HepG2 (cell line): ENCODE data around the gene DNLZ. TPM values are rescaled to one million over a fixed set of nuclear protein-coding genes. Genes with fewer than 3 reads are reported as not detected.

Experiments used
- GTF3A ChIP-seq: sonication (generic); formaldehyde crosslinking; conservative IDR thresholded peaks from 2 replicates; pipeline ENCODE4 v1.4.0; 2020; ENCODE audit warnings: mild to moderate bottlenecking, missing genetic modification reagents
- KAT2B ChIP-seq: fragments of 150-350 bp; IDR thresholded peaks from 2 replicates; pipeline ENCODE4 v1.6.1; 2014; ENCODE audit warnings: low read depth, low read length, borderline replicate concordance
- LBX2 ChIP-seq: sonication (generic); formaldehyde crosslinking; IDR thresholded peaks from 2 replicates; pipeline ENCODE4 v1.5.0; 2020; ENCODE audit warnings: missing genetic modification reagents, mild to moderate bottlenecking, borderline replicate concordance
- MXI1 ChIP-seq: IDR thresholded peaks from 3 replicates; pipeline ENCODE4 v1.6.1; 2012; ENCODE audit warnings: low read depth, low read length, inconsistent platforms, borderline replicate concordance
- REL ChIP-seq: sonication (generic); formaldehyde crosslinking; conservative IDR thresholded peaks from 2 replicates; pipeline ENCODE4 v1.8.0; 2022; ENCODE audit warnings: mild to moderate bottlenecking, missing genetic modification reagents, moderate library complexity
- SIN3A ChIP-seq: IDR thresholded peaks from 2 replicates; pipeline ENCODE4 v1.6.1; 2011; ENCODE audit warnings: low read depth, mild to moderate bottlenecking, control low read depth, low read length, borderline replicate concordance
- TEAD2 ChIP-seq: sonication (generic); formaldehyde crosslinking; IDR thresholded peaks from 2 replicates; pipeline ENCODE4 v1.9.0; 2021; ENCODE audit warnings: missing genetic modification reagents
- TEF ChIP-seq: sonication (generic); formaldehyde crosslinking; IDR thresholded peaks from 2 replicates; pipeline ENCODE4 v1.5.0; 2020; ENCODE audit warnings: missing genetic modification reagents
- ZFP36L1 ChIP-seq: sonication (generic); formaldehyde crosslinking; IDR thresholded peaks from 2 replicates; pipeline ENCODE4 v1.8.0; 2022; ENCODE audit warnings: mild to moderate bottlenecking, missing genetic modification reagents, moderate library complexity
- ZNF224 ChIP-seq: sonication (generic); formaldehyde crosslinking; IDR thresholded peaks from 2 replicates; pipeline ENCODE4 v1.5.0; 2020; ENCODE audit warnings: mild to moderate bottlenecking, missing genetic modification reagents
- ZNF616 ChIP-seq: sonication (generic); formaldehyde crosslinking; IDR thresholded peaks from 2 replicates; pipeline ENCODE4 v1.5.0; 2020; ENCODE audit warnings: low read depth, mild to moderate bottlenecking, missing genetic modification reagents
- ZNF761 ChIP-seq: sonication (generic); formaldehyde crosslinking; conservative IDR thresholded peaks from 2 replicates; pipeline ENCODE4 v1.4.0; 2020; ENCODE audit warnings: mild to moderate bottlenecking, missing genetic modification reagents
- ZSCAN12 ChIP-seq: sonication (generic); formaldehyde crosslinking; IDR thresholded peaks from 2 replicates; pipeline ENCODE4 v1.9.0; 2021; ENCODE audit warnings: mild to moderate bottlenecking, missing genetic modification reagents
- polyA plus RNA-seq, 8 experiments: library from polyadenylated mRNA; depleted of rRNA in 3 of 8; stranded (reverse) in 7 of 8; unstranded in 1 of 8; fragments of >200 nt; fragmentation: Illumina TruSeq in 4 of 8; extraction: Trizol in 4 of 8; gene quantifications; 2 replicates each; pipeline versions ENCODE4 v1.2.1 to v1.2.3, GENCODE V29; 2011 to 2016; ENCODE audit warnings: low read depth in 4 of 8, missing spikeins in 1 of 8, mixed read lengths in 1 of 8; ENCODE audit not compliant: insufficient read depth in 1 of 8
- total RNA-seq, 5 experiments: library from RNA; depleted of rRNA; stranded (reverse); fragments of >200 nt; fragmentation: Illumina TruSeq; extraction: Trizol; gene quantifications; 2 replicates each; pipeline ENCODE4 v1.2.3, GENCODE V29; 2016; ENCODE audit warnings: low read depth in 1 of 5
- TF ChIP-seq, protein P1 (sequence below): IDR thresholded peaks from 2 replicates; pipeline ENCODE4 v1.6.1; 2018; ENCODE audit warnings: missing genetic modification reagents, mild to moderate bottlenecking, missing compliant biosample characterization
- TF ChIP-seq, protein P2 (sequence below): sonication (generic); formaldehyde crosslinking; IDR thresholded peaks from 2 replicates; pipeline ENCODE4 v1.5.1; 2020; ENCODE audit warnings: mild to moderate bottlenecking, missing genetic modification reagents, borderline replicate concordance
- TF ChIP-seq, protein P3 (sequence below), 2 experiments: IDR thresholded peaks; 2 replicates each; pipeline ENCODE4 v1.6.1; 2011 to 2012; ENCODE audit warnings: low read length in 2 of 2, borderline replicate concordance in 1 of 2, low read depth in 1 of 2, mild to moderate bottlenecking in 1 of 2, moderate library complexity in 1 of 2

The DNLZ gene
- total and polyA plus RNA-seq, 2 of the 13 experiments (the other 11 are each of a cell fraction or from before 2014, with no cell fraction given): 3.4 to 8.0 TPM

GRCh38 chr9:136363106-136363948, at the start of gene DNLZ (continued):
- TF ChIP-seq, protein P1, sequence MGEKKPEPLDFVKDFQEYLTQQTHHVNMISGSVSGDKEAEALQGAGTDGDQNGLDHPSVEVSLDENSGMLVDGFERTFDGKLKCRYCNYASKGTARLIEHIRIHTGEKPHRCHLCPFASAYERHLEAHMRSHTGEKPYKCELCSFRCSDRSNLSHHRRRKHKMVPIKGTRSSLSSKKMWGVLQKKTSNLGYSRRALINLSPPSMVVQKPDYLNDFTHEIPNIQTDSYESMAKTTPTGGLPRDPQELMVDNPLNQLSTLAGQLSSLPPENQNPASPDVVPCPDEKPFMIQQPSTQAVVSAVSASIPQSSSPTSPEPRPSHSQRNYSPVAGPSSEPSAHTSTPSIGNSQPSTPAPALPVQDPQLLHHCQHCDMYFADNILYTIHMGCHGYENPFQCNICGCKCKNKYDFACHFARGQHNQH (CRISPR knock-in tag): peak; percentile 63; the same call in 1 of the 2 replicates
- TF ChIP-seq REL (peak; percentile 97), TEAD2 (CRISPR knock-in tag) (0 out of 2 replicates have a peak, but pooled peaks have one; percentile 68), KAT2B (no peak), ZNF761 (CRISPR knock-in tag) (peak; percentile 86), ZFP36L1 (CRISPR knock-in tag) (no peak; the same call in 1 of the 2 replicates), GTF3A (CRISPR knock-in tag) (no peak), TEF (CRISPR knock-in tag) (no peak), ZNF616 (CRISPR knock-in tag) (peak; percentile 78; the same call in 1 of the 2 replicates), SIN3A (peak; percentile 55; the same call in 1 of the 2 replicates), LBX2 (peak; percentile 81; the same call in 1 of the 2 replicates), MXI1 (peak; percentile 90; the same call in 1 of the 3 replicates), ZNF224 (0 out of 2 replicates have a peak, but pooled peaks have one; percentile 27), ZSCAN12 (peak; percentile 55; the same call in 1 of the 2 replicates)
- TF ChIP-seq, protein P2, sequence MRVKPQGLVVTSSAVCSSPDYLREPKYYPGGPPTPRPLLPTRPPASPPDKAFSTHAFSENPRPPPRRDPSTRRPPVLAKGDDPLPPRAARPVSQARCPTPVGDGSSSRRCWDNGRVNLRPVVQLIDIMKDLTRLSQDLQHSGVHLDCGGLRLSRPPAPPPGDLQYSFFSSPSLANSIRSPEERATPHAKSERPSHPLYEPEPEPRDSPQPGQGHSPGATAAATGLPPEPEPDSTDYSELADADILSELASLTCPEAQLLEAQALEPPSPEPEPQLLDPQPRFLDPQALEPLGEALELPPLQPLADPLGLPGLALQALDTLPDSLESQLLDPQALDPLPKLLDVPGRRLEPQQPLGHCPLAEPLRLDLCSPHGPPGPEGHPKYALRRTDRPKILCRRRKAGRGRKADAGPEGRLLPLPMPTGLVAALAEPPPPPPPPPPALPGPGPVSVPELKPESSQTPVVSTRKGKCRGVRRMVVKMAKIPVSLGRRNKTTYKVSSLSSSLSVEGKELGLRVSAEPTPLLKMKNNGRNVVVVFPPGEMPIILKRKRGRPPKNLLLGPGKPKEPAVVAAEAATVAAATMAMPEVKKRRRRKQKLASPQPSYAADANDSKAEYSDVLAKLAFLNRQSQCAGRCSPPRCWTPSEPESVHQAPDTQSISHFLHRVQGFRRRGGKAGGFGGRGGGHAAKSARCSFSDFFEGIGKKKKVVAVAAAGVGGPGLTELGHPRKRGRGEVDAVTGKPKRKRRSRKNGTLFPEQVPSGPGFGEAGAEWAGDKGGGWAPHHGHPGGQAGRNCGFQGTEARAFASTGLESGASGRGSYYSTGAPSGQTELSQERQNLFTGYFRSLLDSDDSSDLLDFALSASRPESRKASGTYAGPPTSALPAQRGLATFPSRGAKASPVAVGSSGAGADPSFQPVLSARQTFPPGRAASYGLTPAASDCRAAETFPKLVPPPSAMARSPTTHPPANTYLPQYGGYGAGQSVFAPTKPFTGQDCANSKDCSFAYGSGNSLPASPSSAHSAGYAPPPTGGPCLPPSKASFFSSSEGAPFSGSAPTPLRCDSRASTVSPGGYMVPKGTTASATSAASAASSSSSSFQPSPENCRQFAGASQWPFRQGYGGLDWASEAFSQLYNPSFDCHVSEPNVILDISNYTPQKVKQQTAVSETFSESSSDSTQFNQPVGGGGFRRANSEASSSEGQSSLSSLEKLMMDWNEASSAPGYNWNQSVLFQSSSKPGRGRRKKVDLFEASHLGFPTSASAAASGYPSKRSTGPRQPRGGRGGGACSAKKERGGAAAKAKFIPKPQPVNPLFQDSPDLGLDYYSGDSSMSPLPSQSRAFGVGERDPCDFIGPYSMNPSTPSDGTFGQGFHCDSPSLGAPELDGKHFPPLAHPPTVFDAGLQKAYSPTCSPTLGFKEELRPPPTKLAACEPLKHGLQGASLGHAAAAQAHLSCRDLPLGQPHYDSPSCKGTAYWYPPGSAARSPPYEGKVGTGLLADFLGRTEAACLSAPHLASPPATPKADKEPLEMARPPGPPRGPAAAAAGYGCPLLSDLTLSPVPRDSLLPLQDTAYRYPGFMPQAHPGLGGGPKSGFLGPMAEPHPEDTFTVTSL (CRISPR knock-in tag): no peak
- TF ChIP-seq, protein P3, sequence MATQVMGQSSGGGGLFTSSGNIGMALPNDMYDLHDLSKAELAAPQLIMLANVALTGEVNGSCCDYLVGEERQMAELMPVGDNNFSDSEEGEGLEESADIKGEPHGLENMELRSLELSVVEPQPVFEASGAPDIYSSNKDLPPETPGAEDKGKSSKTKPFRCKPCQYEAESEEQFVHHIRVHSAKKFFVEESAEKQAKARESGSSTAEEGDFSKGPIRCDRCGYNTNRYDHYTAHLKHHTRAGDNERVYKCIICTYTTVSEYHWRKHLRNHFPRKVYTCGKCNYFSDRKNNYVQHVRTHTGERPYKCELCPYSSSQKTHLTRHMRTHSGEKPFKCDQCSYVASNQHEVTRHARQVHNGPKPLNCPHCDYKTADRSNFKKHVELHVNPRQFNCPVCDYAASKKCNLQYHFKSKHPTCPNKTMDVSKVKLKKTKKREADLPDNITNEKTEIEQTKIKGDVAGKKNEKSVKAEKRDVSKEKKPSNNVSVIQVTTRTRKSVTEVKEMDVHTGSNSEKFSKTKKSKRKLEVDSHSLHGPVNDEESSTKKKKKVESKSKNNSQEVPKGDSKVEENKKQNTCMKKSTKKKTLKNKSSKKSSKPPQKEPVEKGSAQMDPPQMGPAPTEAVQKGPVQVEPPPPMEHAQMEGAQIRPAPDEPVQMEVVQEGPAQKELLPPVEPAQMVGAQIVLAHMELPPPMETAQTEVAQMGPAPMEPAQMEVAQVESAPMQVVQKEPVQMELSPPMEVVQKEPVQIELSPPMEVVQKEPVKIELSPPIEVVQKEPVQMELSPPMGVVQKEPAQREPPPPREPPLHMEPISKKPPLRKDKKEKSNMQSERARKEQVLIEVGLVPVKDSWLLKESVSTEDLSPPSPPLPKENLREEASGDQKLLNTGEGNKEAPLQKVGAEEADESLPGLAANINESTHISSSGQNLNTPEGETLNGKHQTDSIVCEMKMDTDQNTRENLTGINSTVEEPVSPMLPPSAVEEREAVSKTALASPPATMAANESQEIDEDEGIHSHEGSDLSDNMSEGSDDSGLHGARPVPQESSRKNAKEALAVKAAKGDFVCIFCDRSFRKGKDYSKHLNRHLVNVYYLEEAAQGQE (IDR thresholded peaks at IDR 0.05; ENCODE audit: borderline replicate concordance in 1 of 2, low read depth in 1 of 2, low read length in 2 of 2): no peak
